T47D (cell line): ENCODE results near the gene RNF145.
"Not testable (repeated sequence)": the region's sequence is repeated elsewhere in the genome, so short reads cannot be mapped to it uniquely, and the experiment has no call there.

Experiments
- DNase-seq, 2 experiments: peaks; one replicate each; pipeline versions ENCODE4 v3.0.0 to v3.0.0-alpha.2; 2011 to 2012; ENCODE audit warnings: low read depth in 1 of 2, low spot score in 1 of 2
- JUND ChIP-seq: IDR thresholded peaks from 2 replicates; pipeline ENCODE4 v1.6.1; 2012; ENCODE audit warnings: low read depth
- in situ Hi-C: cut with HindIII; loops from 2 replicates; pipeline ENCODE4 v1.10.0; 2016; ENCODE audit warnings: low sequenced_read_pairs, low pct_unique_long_range_greater_than_20kb

RNF145 gene

GRCh38 chr5:159231167-159231566 is 21.8 kb upstream of the RNF145 start:
- in situ Hi-C loops: no loop called here
- no peak for DNase-seq

GRCh38 chr5:159230657-159231056 is 21.3 kb upstream of the RNF145 start:
- in situ Hi-C loops: no loop called here

More at GRCh38 chr5:159231167-159231566, 21.8 kb upstream of the RNF145 start:
- TF ChIP-seq JUND: no peak

GRCh38 chr5:159228097-159228496 is 18.7 kb upstream of the RNF145 start:
- in situ Hi-C loops, DNase-seq: not testable (repeated sequence)

More at GRCh38 chr5:159230657-159231056, 21.3 kb upstream of the RNF145 start:
- no peak for TF ChIP-seq JUND
- DNase-seq: peak in 1 of 2 experiments; percentile 50

- no peak for DNase-seq
- in situ Hi-C loops: no loop called here
- TF ChIP-seq JUND: no peak
Measured at GRCh38 chr5:159227452-159227851, 18.1 kb upstream of the RNF145 start.

GRCh38 chr5:159226451-159226850 is 17.1 kb upstream of the RNF145 start:
- no peak for TF ChIP-seq JUND
- DNase-seq: no peak
- in situ Hi-C loops: no loop called here

- no peak for DNase-seq
- no peak for TF ChIP-seq JUND
- in situ Hi-C loops: no loop called here
Measured at GRCh38 chr5:159224471-159224870, 15.1 kb upstream of the RNF145 start.

GRCh38 chr5:159223469-159223868 is 14.1 kb upstream of the RNF145 start:
- no peak for TF ChIP-seq JUND
- in situ Hi-C loops: no loop called here
- no peak for DNase-seq

GRCh38 chr5:159220206-159220605 is 10.9 kb upstream of the RNF145 start:
- DNase-seq: no peak
- no peak for TF ChIP-seq JUND
- in situ Hi-C loops: no loop called here

- in situ Hi-C loops: no loop called here
- DNase-seq: no peak
- TF ChIP-seq JUND: no peak
Measured at GRCh38 chr5:159218595-159219023, 9.3 kb upstream of the RNF145 start.

GRCh38 chr5:159217236-159217635 is 7.9 kb upstream of the RNF145 start:
- in situ Hi-C loops: no loop called here
- DNase-seq: no peak
- TF ChIP-seq JUND: no peak

GRCh38 chr5:159216454-159216853 is 7.1 kb upstream of the RNF145 start:
- DNase-seq: no peak
- TF ChIP-seq JUND: no peak
- in situ Hi-C loops: no loop called here

DNA sequence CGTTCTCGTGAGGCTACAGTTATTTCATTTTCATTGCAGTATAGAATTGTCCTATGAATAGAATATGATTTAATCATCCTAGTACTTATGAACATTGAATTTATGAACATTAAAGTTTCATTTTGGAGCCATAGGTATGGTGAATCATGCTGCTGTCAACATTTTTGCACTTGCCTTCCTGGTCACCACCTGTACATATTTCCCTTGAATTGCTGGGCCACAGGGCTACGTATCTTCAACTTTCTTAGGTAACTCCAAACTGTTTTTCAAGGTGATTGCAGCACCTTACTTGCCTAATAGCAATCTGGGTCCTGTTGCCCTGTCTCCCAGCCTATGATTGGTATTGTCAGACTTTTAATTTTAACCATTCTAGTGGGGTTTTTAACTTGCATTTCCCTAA is 6.5 kb upstream of the RNF145 start:
- TF ChIP-seq JUND: no peak
- no peak for DNase-seq
- in situ Hi-C loops: no loop called here

- DNase-seq: no peak
- no peak for TF ChIP-seq JUND
- in situ Hi-C loops: no loop called here
Measured at GRCh38 chr5:159214486-159215271, 5.3 kb upstream of the RNF145 start.
